Kidney (tissue), 22 donors: Measurements from ENCODE around the gene ANAPC2. TPM values are rescaled to one million over a fixed set of nuclear protein-coding genes. Genes with fewer than 3 reads are reported as not detected.
A peak's percentile ranks its signal among the peaks of the same experiment; 100 is the strongest.

ENCODE experiments used
- DNase-seq, 5 donors: peaks; one replicate each; pipeline ENCODE4 v3.0.0-alpha.2; 2013 to 2020
- FAIRE-seq: peaks from 2 replicates; lab custom pipeline; 2012; peaks lifted over from hg19 to GRCh38; lab: Jason Lieb, UNC
- H3K27ac ChIP-seq, 2 donors: one replicate each; pipeline ENCODE4 v1.7.0; 2013; ENCODE audit warnings: low read depth in 2 of 2, low read length in 2 of 2, inconsistent platforms in 1 of 2
- H3K27me3 ChIP-seq: one replicate; pipeline ENCODE4 v1.7.1; 2013; ENCODE audit warnings: low read length, inconsistent platforms; ENCODE audit not compliant: control insufficient read depth, insufficient read depth
- H3K36me3 ChIP-seq, 3 donors: one replicate each; pipeline versions ENCODE4 v1.7.0 to v1.7.1; 2013; ENCODE audit warnings: low read length in 3 of 3, control low read depth in 1 of 3, inconsistent platforms in 1 of 3; ENCODE audit not compliant: insufficient read depth in 3 of 3, control insufficient read depth in 2 of 3
- H3K4me1 ChIP-seq, 3 donors: one replicate each; pipeline versions ENCODE4 v1.7.0 to v1.7.1; 2013; ENCODE audit warnings: low read length in 3 of 3, inconsistent platforms in 1 of 3, low read depth in 1 of 3; ENCODE audit not compliant: control insufficient read depth in 2 of 3, insufficient read depth in 2 of 3
- H3K4me3 ChIP-seq, 3 donors: one replicate each; pipeline versions ENCODE4 v1.7.0 to v1.8.1; 2013; ENCODE audit warnings: low read length in 3 of 3, control low read depth in 1 of 3, inconsistent platforms in 1 of 3
- H3K9ac ChIP-seq, 3 donors: one replicate each; pipeline versions ENCODE4 v1.7.0 to v1.7.1; 2013; ENCODE audit warnings: low read length in 3 of 3, control low read depth in 1 of 3, inconsistent platforms in 1 of 3
- H3K9me3 ChIP-seq, 3 donors: one replicate each; pipeline versions ENCODE4 v1.7.0 to v1.7.1; 2013; ENCODE audit warnings: low read length in 3 of 3, control low read depth in 1 of 3, inconsistent platforms in 1 of 3; ENCODE audit not compliant: control insufficient read depth in 2 of 3, insufficient read depth in 1 of 3
- intact Hi-C: fragments of 100-400 bp; cut with DNase I; formaldehyde crosslinking; loops from one replicate; pipeline ENCODE4 v1.11.1; 2022
- long read RNA-seq, 10 donors: library from polyadenylated mRNA in 1 of 10; unstranded in 1 of 10; transcript quantifications; one replicate each; pipeline ENCODE4 v2.0.0 and lab custom pipeline, GENCODE V29; 2021 to 2026
- polyA plus RNA-seq: library from polyadenylated mRNA; stranded (reverse); fragments of 350-450 nt; fragmentation: Illumina TruSeq; extraction: RNeasy Lipid Tissue Mini Kit (QIAGEN cat#74804); gene quantifications from one replicate; pipeline ENCODE4 v1.2.3, GENCODE V29; 2014; ENCODE audit warnings: low read depth, low replicate concordance; ENCODE audit not compliant: insufficient read depth
- total RNA-seq: library from RNA; stranded (reverse); fragmentation: NEBNext Ultra II Directional; extraction: Animal tissue kit (Norgen Biotek cat#: 25700); gene quantifications from one replicate; pipeline ENCODE4 v1.2.1, GENCODE V29; 2021
- TF ChIP-seq, protein P1 (sequence below): IDR thresholded peaks from 3 replicates; pipeline ENCODE4 v1.5.1; 2012; ENCODE audit warnings: mild to moderate bottlenecking, moderate library complexity, borderline replicate concordance; ENCODE audit not compliant: insufficient read depth; ENCODE audit errors: extremely low read depth
- donor health status: control.
- donor health status: control.
- donor health status: control.
- donor health status: control.
- donor health status: control.
- donor health status: DM: yes; HTN: yes; CAD: no.
- donor health status: Normal renal cell carcinoma (clear cell type).

ANAPC2 gene
- 57.2 TPM for total RNA-seq
- polyA plus RNA-seq: 19.9 TPM
- long read RNA-seq, donor 1, partial matches to known transcripts: 0 of 7 reads
- long read RNA-seq, donor 1, other reads (novel, unspliced or antisense): 0 of 7 reads
- long read RNA-seq, donor 2, partial matches to known transcripts: 0 of 4 reads
- long read RNA-seq, donor 2, other reads (novel, unspliced or antisense): 0 of 4 reads
- long read RNA-seq, donor 3, partial matches to known transcripts: 0 of 5 reads
- long read RNA-seq, donor 3, other reads (novel, unspliced or antisense): 0 of 5 reads
- long read RNA-seq, donor 4, transcript ANAPC2-201 (13 exons, 2,632 nt): major isoform, 7 of 9 reads
- long read RNA-seq, donor 4, partial matches to known transcripts: 0 of 9 reads
- long read RNA-seq, donor 4, other reads (novel, unspliced or antisense): 0 of 9 reads
- long read RNA-seq, donor 5: 0 reads
- long read RNA-seq, donor 6, partial matches to known transcripts: 0 of 6 reads
- long read RNA-seq, donor 6, other reads (novel, unspliced or antisense): 0 of 6 reads
- long read RNA-seq, donor 7, partial matches to known transcripts: 5 of 12 reads
- long read RNA-seq, donor 7, other reads (novel, unspliced or antisense): 4 of 12 reads
- long read RNA-seq, donor 8, transcript ANAPC2-208 (2 exons, 1,565 nt): major isoform, 5 of 90 reads
- long read RNA-seq, donor 8, partial matches to known transcripts: 44 of 90 reads
- long read RNA-seq, donor 8, other reads (novel, unspliced or antisense): 40 of 90 reads
- long read RNA-seq, donor 9, partial matches to known transcripts: 0 of 3 reads
- long read RNA-seq, donor 9, other reads (novel, unspliced or antisense): 0 of 3 reads
- long read RNA-seq, donor 10, partial matches to known transcripts: 0 of 1 reads
- long read RNA-seq, donor 10, other reads (novel, unspliced or antisense): 0 of 1 reads

- no peaks in the 10 kb centered on the region for H3K9me3 ChIP-seq
- peaks cover 0 to 15% (median 11%) of the 10 kb centered on the region in 3 donors for H3K36me3 ChIP-seq
- intact Hi-C loops: no loop called here
- peak within 1 kb of the TSS; percentile 74 to 94 (median 75) for H3K4me3 ChIP-seq
- TF ChIP-seq, protein P1, sequence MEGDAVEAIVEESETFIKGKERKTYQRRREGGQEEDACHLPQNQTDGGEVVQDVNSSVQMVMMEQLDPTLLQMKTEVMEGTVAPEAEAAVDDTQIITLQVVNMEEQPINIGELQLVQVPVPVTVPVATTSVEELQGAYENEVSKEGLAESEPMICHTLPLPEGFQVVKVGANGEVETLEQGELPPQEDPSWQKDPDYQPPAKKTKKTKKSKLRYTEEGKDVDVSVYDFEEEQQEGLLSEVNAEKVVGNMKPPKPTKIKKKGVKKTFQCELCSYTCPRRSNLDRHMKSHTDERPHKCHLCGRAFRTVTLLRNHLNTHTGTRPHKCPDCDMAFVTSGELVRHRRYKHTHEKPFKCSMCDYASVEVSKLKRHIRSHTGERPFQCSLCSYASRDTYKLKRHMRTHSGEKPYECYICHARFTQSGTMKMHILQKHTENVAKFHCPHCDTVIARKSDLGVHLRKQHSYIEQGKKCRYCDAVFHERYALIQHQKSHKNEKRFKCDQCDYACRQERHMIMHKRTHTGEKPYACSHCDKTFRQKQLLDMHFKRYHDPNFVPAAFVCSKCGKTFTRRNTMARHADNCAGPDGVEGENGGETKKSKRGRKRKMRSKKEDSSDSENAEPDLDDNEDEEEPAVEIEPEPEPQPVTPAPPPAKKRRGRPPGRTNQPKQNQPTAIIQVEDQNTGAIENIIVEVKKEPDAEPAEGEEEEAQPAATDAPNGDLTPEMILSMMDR: peak; percentile 25
- peak within 1 kb of the TSS; percentile 58 to 95 (median 70) for H3K9ac ChIP-seq
- no peaks in the 10 kb centered on the region for H3K27me3 ChIP-seq
- peaks cover 4 to 46% (median 30%) of the 10 kb centered on the region in 3 donors for H3K4me1 ChIP-seq
- DNase-seq (peak; percentile 93 to 97 (median 96)), FAIRE-seq (no peak)
- peak within 1 kb of the TSS; percentile 75 to 85 for H3K27ac ChIP-seq
Measured at GRCh38 chr9:137188490-137189296, at the start of gene ANAPC2, which contains the start of gene SSNA1. TSS of gene ANAPC2 (minus strand) at chr9:137188560. CDS start at chr9:137188532, 28 bp downstream. TSS of gene SSNA1 (plus strand) at chr9:137188676. CDS start at chr9:137188727, 51 bp downstream.

- FAIRE-seq: no peak
- no peak overlapping the region for H3K27ac ChIP-seq
- no peaks in the 10 kb centered on the region for H3K9me3 ChIP-seq
- DNase-seq: peak in 4 of 5 donors; percentile 52 to 79 (median 58)
- no peaks in the 10 kb centered on the region for H3K36me3 ChIP-seq
- H3K27me3 ChIP-seq: no peaks in the 10 kb centered on the region
- H3K4me1 ChIP-seq: peaks cover 0 to 8% (median 4%) of the 10 kb centered on the region in 3 donors
- H3K4me3 ChIP-seq: no peak overlapping the region
- intact Hi-C loops: loop anchor here (10.0 kb wide), 1 partner anchor 122 kb away; the partner anchor contains the start of gene DPP7
- TF ChIP-seq, protein P1: no peak
- H3K9ac ChIP-seq: no peak overlapping the region
Measured at GRCh38 chr9:137236936-137237421, 48.6 kb upstream of the ANAPC2 start.

GRCh38 chr9:137236238-137236935 is 48.0 kb upstream of the ANAPC2 start:
- peak; percentile 92 to 95 (median 93) for DNase-seq
- no peak for FAIRE-seq
- Histone ChIP-seq H3K4me1 (peaks cover 0 to 8% (median 4%) of the 10 kb centered on the region in 3 donors), H3K36me3 (no peaks in the 10 kb centered on the region), H3K9me3 (no peaks in the 10 kb centered on the region), H3K9ac (no peak overlapping the region), H3K27ac (peak overlapping the region in 1 of 2 donors; percentile 7), H3K27me3 (no peaks in the 10 kb centered on the region), H3K4me3 (no peak overlapping the region)
- intact Hi-C loops: loop anchor here (10.0 kb wide), 1 partner anchor 122 kb away; the partner anchor contains the start of gene DPP7
- TF ChIP-seq, protein P1: peak; percentile 99
